Hepatocyte (in vitro differentiated cells): ENCODE results near the gene HPSE2.

ENCODE experiments used
- CTCF ChIP-seq: fragments of 200-600 bp; sonication (generic); IDR thresholded peaks from 2 replicates; pipeline ENCODE4 v1.5.1; 2016; ENCODE audit warnings: antibody characterized with exemption, mild to moderate bottlenecking; ENCODE audit not compliant: poor library complexity
- EZH2 ChIP-seq: fragments of 200-600 bp; sonication (generic); IDR thresholded peaks from 2 replicates; pipeline ENCODE4 v1.6.1; 2016; ENCODE audit warnings: antibody characterized with exemption, mild to moderate bottlenecking, borderline replicate concordance
- EZH2phosphoT487 ChIP-seq: fragments of 200-600 bp; sonication (generic); IDR thresholded peaks from one replicate; pipeline ENCODE4 v1.6.1; 2018; ENCODE audit warnings: antibody characterized with exemption, mild to moderate bottlenecking, low read depth, moderate library complexity; ENCODE audit not compliant: unreplicated experiment, severe bottlenecking

GRCh38 chr10:98825741-98826140, 409.9 kb downstream of the HPSE2 start:
- no peak for TF ChIP-seq CTCF
- no peak for TF ChIP-seq EZH2
- TF ChIP-seq EZH2phosphoT487: no peak
